ENCODE results near the gene FBXO8. TPM values are rescaled to one million over a fixed set of nuclear protein-coding genes. Genes with fewer than 3 reads are reported as not detected.

The FBXO8 gene
- total RNA-seq, 1 donor from 2014 or later = 15.5 TPM

GRCh38 chr4:174190832-174191500 is 92.5 kb downstream of the FBXO8 start:
- Mint-ChIP-seq H3K27ac (no peak overlapping the region), H3K9me3 (no peaks in the 10 kb centered on the region), H3K4me3 (ENCODE audit: low read depth) (no peak overlapping the region), H3K36me3 (ENCODE audit: low read depth) (no peaks in the 10 kb centered on the region), H3K27me3 (ENCODE audit: low read depth) (peaks cover 14% of the 10 kb centered on the region), H3K4me1 (ENCODE audit: low read depth) (no peaks in the 10 kb centered on the region)
- intact Hi-C loops (cut with micrococcal nuclease) = no loop called here
- no peak for DNase-seq (ENCODE audit: low spot score)

GRCh38 chr4:174189392-174190015 is 94.0 kb downstream of the FBXO8 start:
- Mint-ChIP-seq H3K4me1 (ENCODE audit: low read depth) (no peaks in the 10 kb centered on the region), H3K9me3 (no peaks in the 10 kb centered on the region), H3K27me3 (ENCODE audit: low read depth) (peaks cover 12% of the 10 kb centered on the region), H3K36me3 (ENCODE audit: low read depth) (no peaks in the 10 kb centered on the region), H3K27ac (no peak overlapping the region), H3K4me3 (ENCODE audit: low read depth) (no peak overlapping the region)
- intact Hi-C loops (cut with micrococcal nuclease) = no loop called here
- no peak for DNase-seq (ENCODE audit: low spot score)

Other genes starting within 250 kb of the FBXO8 start
- gene CEP44, start 244 bp upstream of the FBXO8 start, total RNA-seq = 17.4 and 19.6 TPM in 2 replicates
- 0.48 and 1.2 TPM in 2 replicates for gene HPGD, start 238.8 kb upstream of the FBXO8 start, total RNA-seq